Left ventricle myocardium inferior (tissue), 1 donor: ENCODE data around the gene P2RY6. TPM values are rescaled to one million over a fixed set of nuclear protein-coding genes. Genes with fewer than 3 reads are reported as not detected.

Experiments
- DNase-seq: peaks from one replicate; pipeline ENCODE4 v3.0.0-alpha.2; 2020
- H3K27ac ChIP-seq: fragments of 200-600 bp; replicated peaks from 2 replicates; pipeline ENCODE4 v1.8.0; 2021
- H3K27me3 ChIP-seq: fragments of 200-600 bp; 2 replicates; pipeline ENCODE4 v1.8.0; 2021; ENCODE audit warnings: low read depth
- H3K36me3 ChIP-seq: fragments of 200-600 bp; 2 replicates; pipeline ENCODE4 v1.8.0; 2021
- H3K4me1 ChIP-seq: fragments of 200-600 bp; 2 replicates; pipeline ENCODE4 v1.8.0; 2021
- H3K4me3 ChIP-seq: fragments of 200-600 bp; 2 replicates; pipeline ENCODE4 v1.8.0; 2021; ENCODE audit warnings: mild to moderate bottlenecking, moderate library complexity
- H3K9me3 ChIP-seq: fragments of 200-600 bp; replicated peaks from 2 replicates; pipeline ENCODE4 v1.8.0; 2021
- CTCF ChIP-seq: fragments of 200-600 bp; IDR thresholded peaks from 2 replicates; pipeline ENCODE4 v1.8.0; 2021; ENCODE audit warnings: antibody characterized with exemption, mild to moderate bottlenecking, borderline replicate concordance
- intact Hi-C: fragments of 100-400 bp; cut with micrococcal nuclease; formaldehyde crosslinking; loops from one replicate; pipeline ENCODE4 v1.11.0; 2022
- total RNA-seq: library from RNA; stranded (reverse); fragmentation: NEBNext Ultra II Directional; extraction: Animal tissue kit (Norgen Biotek cat#: 25700); gene quantifications from one replicate; pipeline ENCODE4 v1.2.1, GENCODE V29; 2021
- donor health status: DM: no; HTN: yes; CAD: no; lungs with severe emphysema.

Gene P2RY6
- total RNA-seq, 1 donor from 2014 or later, result 2.2 TPM

- H3K9me3 ChIP-seq, result no peaks in the 10 kb centered on the region
- DNase-seq, result no peak
- H3K27ac ChIP-seq, result no peak overlapping the region
- H3K36me3 ChIP-seq, result no peaks in the 10 kb centered on the region
- H3K4me1 ChIP-seq, result no peaks in the 10 kb centered on the region
- intact Hi-C loops, result loop anchor here (10.0 kb wide), 1 partner anchor 64 kb away; no protein-coding TSS in a partner anchor
- no peaks in the 10 kb centered on the region for H3K27me3 ChIP-seq
- H3K4me3 ChIP-seq, result no peak overlapping the region
- TF ChIP-seq CTCF, result no peak
Observed at GRCh38 chr11:73248526-73249185, 23.5 kb upstream of the P2RY6 start.

GRCh38 chr11:73249304-73249703 lies 22.8 kb upstream of the P2RY6 start:
- H3K4me3 ChIP-seq, result no peak overlapping the region
- TF ChIP-seq CTCF, result no peak
- intact Hi-C loops, result loop anchor here (10.0 kb wide), 1 partner anchor 65 kb away; no protein-coding TSS in a partner anchor

GRCh38 chr11:73249853-73250783 lies 22.0 kb upstream of the P2RY6 start:
- Histone ChIP-seq H3K9me3 (no peaks in the 10 kb centered on the region), H3K27me3 (no peaks in the 10 kb centered on the region), H3K27ac (no peak overlapping the region), H3K36me3 (no peaks in the 10 kb centered on the region), H3K4me1 (no peaks in the 10 kb centered on the region), H3K4me3 (no peak overlapping the region)
- DNase-seq, result no peak
- TF ChIP-seq CTCF, result no peak
- intact Hi-C loops, result loop anchor here (10.0 kb wide), 1 partner anchor 65 kb away; no protein-coding TSS in a partner anchor

More at GRCh38 chr11:73249304-73249703, 22.8 kb upstream of the P2RY6 start:
- Histone ChIP-seq H3K27me3 (no peaks in the 10 kb centered on the region), H3K9me3 (no peaks in the 10 kb centered on the region), H3K36me3 (no peaks in the 10 kb centered on the region), H3K27ac (no peak overlapping the region), H3K4me1 (no peaks in the 10 kb centered on the region)
- no peak for DNase-seq

GRCh38 chr11:73252577-73253191 lies 19.5 kb upstream of the P2RY6 start:
- no peaks in the 10 kb centered on the region for H3K9me3 ChIP-seq
- intact Hi-C loops, result no loop called here
- no peak overlapping the region for H3K4me3 ChIP-seq
- peaks cover 7% of the 10 kb centered on the region for H3K4me1 ChIP-seq
- no peak for DNase-seq
- TF ChIP-seq CTCF, result peak; percentile 26
- H3K27me3 ChIP-seq, result no peaks in the 10 kb centered on the region
- no peaks in the 10 kb centered on the region for H3K36me3 ChIP-seq
- no peak overlapping the region for H3K27ac ChIP-seq

GRCh38 chr11:73257342-73258103 lies 14.6 kb upstream of the P2RY6 start:
- intact Hi-C loops, result no loop called here

More at GRCh38 chr11:73257342-73258103, 14.6 kb upstream of the P2RY6 start:
- Histone ChIP-seq H3K27me3 (no peaks in the 10 kb centered on the region), H3K4me1 (peaks cover 17% of the 10 kb centered on the region), H3K4me3 (no peak overlapping the region), H3K9me3 (no peaks in the 10 kb centered on the region), H3K36me3 (no peaks in the 10 kb centered on the region), H3K27ac (peak overlapping the region; percentile 35)
- DNase-seq, result no peak
- no peak for TF ChIP-seq CTCF
